GM12892 (cell line): ENCODE measurements around the gene SLCO4A1. TPM values are rescaled to one million over a fixed set of nuclear protein-coding genes. Genes with fewer than 3 reads are reported as not detected.
A peak's percentile ranks its signal among the peaks of the same experiment; 100 is the strongest.

ENCODE experiments used
- DNase-seq: peaks from one replicate; pipeline ENCODE4 v3.0.0; 2011; ENCODE audit not compliant: insufficient read length
- FAIRE-seq: peaks from 2 replicates; lab custom pipeline; 2011; peaks lifted over from hg19 to GRCh38; lab: Jason Lieb, UNC
- POLR2A ChIP-seq: IDR thresholded peaks from 2 replicates; pipeline ENCODE4 v1.6.1; 2011; ENCODE audit warnings: low read depth, low read length, control low read depth
- POLR2AphosphoS5 ChIP-seq: IDR thresholded peaks from 2 replicates; pipeline ENCODE4 v1.6.1; 2011; ENCODE audit warnings: low read depth, low read length, control low read depth
- TAF1 ChIP-seq: IDR thresholded peaks from 2 replicates; pipeline ENCODE4 v1.6.1; 2011; ENCODE audit warnings: low read depth, mild to moderate bottlenecking, control low read depth, low read length, borderline replicate concordance
- polyA plus RNA-seq: library from polyadenylated mRNA; unstranded; fragments of >200 nt; gene quantifications from one replicate; pipeline ENCODE4 v1.2.1, GENCODE V29; 2012; ENCODE audit warnings: missing spikeins, inconsistent platforms; ENCODE audit not compliant: missing spikeins

Gene SLCO4A1, protein sequence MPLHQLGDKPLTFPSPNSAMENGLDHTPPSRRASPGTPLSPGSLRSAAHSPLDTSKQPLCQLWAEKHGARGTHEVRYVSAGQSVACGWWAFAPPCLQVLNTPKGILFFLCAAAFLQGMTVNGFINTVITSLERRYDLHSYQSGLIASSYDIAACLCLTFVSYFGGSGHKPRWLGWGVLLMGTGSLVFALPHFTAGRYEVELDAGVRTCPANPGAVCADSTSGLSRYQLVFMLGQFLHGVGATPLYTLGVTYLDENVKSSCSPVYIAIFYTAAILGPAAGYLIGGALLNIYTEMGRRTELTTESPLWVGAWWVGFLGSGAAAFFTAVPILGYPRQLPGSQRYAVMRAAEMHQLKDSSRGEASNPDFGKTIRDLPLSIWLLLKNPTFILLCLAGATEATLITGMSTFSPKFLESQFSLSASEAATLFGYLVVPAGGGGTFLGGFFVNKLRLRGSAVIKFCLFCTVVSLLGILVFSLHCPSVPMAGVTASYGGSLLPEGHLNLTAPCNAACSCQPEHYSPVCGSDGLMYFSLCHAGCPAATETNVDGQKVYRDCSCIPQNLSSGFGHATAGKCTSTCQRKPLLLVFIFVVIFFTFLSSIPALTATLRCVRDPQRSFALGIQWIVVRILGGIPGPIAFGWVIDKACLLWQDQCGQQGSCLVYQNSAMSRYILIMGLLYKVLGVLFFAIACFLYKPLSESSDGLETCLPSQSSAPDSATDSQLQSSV
- polyA plus RNA-seq, result 8.7 TPM

DNA sequence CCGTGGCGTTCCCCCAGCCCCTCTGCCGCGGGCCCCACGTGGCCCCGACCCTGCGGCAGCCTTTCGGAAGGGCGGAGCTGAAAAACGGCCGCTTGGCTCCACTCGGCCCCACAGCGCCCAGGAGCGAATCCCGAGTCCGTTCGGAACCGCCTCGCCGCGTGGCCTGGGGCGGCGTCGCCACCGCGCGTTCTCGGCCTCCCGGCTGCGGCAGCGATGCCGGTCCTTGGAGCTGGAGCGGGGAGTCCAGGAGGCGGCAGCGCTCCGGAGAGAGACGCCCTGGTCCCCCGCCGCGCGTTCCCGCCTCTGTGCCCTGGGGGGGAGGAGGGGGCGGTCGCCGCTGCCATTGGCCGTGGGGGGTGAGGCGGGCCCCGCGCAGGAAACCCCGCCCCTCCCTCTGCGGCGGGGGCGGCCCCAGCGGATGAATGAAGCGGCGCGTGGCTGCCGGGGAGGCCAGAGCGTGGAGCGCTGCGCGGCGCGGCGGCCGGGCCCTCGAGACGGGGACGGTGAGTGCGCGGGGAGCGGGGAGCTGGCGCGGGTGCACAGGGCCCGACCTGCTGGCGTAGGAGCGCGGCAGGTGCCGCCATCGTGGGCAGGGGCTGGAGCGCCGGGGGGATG, at the start of gene SLCO4A1:
SLCO4A1 (plus strand) TSS at position 453 of the 615 bp plus-strand sequence. CDS start 13,952 bp downstream, outside the sequence.
- peak; percentile 96 for DNase-seq
- TF ChIP-seq POLR2A (peak; percentile 91; the same call in 1 of the 2 replicates), TAF1 (peak; percentile 78), POLR2AphosphoS5 (peak; percentile 81)
- peak; percentile 92 for FAIRE-seq

- no peak for TF ChIP-seq POLR2AphosphoS5
- TF ChIP-seq POLR2A, result no peak
- TF ChIP-seq TAF1, result no peak
- FAIRE-seq (no peak), DNase-seq (no peak)
Measured at GRCh38 chr20:62592506-62593177, 49.7 kb upstream of the SLCO4A1 start.

DNA sequence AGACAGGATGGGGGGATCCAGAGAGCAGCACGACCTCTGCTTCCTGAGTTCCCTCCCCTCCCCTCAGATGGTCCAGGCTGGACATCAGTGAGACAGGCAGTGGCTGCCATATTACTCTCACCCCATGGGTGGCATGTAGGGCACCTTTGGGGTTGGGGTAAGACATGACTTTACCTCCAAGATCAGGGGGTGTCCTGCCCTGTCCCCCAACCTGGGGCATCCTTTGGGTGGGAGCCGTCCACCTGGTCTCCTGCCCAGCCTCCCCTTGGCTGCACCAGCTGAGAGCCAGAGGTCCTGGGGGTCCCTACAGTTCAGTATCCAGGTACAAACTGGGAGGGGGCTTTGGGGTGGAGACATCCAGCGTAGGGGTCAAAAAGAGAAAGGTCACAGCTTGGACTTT, 48.7 kb upstream of the SLCO4A1 start:
- no peak for FAIRE-seq

GRCh38 chr20:62595069-62595468, 47.2 kb upstream of the SLCO4A1 start:
- TF ChIP-seq POLR2AphosphoS5 (no peak), TAF1 (no peak), POLR2A (no peak)
- DNase-seq (no peak), FAIRE-seq (no peak)

More for the DNA sequence above, 48.7 kb upstream of the SLCO4A1 start:
- no peak for TF ChIP-seq TAF1
- no peak for TF ChIP-seq POLR2AphosphoS5
- TF ChIP-seq POLR2A, result no peak
- no peak for DNase-seq

DNA sequence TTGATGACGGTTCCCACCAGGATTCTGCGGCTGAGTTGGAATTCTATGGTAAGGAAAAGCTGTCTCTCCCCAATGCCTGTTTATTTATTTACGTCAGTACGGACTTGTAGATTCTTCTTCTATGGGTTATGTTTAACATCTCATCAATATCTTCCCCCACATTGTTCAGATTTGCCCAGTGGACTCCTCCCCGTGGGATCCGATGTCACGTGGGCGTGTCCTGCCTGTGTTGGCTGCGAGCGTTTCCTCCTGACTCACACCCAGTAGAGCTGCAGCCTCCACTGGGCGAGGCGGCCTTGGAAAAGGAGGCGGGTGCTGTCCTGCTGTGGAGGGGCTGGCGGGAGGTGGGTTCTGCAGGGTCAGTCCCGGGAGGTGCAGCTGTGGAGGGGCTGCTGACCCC, 46.8 kb upstream of the SLCO4A1 start:
- DNase-seq, result no peak
- FAIRE-seq, result no peak
- TF ChIP-seq POLR2AphosphoS5 (no peak), TAF1 (no peak), POLR2A (no peak)

- DNase-seq, result no peak
- TF ChIP-seq POLR2AphosphoS5 (no peak), POLR2A (no peak), TAF1 (no peak)
- no peak for FAIRE-seq
Measured at GRCh38 chr20:62596486-62596885, 45.8 kb upstream of the SLCO4A1 start.

- TF ChIP-seq POLR2A, result no peak
- no peak for TF ChIP-seq TAF1
- no peak for TF ChIP-seq POLR2AphosphoS5
- FAIRE-seq, result no peak
- DNase-seq, result no peak
Measured at GRCh38 chr20:62596921-62597320, 45.4 kb upstream of the SLCO4A1 start.

- FAIRE-seq (no peak), DNase-seq (no peak)
- TF ChIP-seq POLR2A (no peak), POLR2AphosphoS5 (no peak), TAF1 (no peak)
Measured at GRCh38 chr20:62597416-62598115, 44.7 kb upstream of the SLCO4A1 start.

GRCh38 chr20:62598761-62599194, 43.5 kb upstream of the SLCO4A1 start:
- DNase-seq, result no peak
- no peak for FAIRE-seq
- TF ChIP-seq TAF1 (no peak), POLR2AphosphoS5 (no peak), POLR2A (no peak)
